Measurements from ENCODE around the gene CALHM6. TPM values are rescaled to one million over a fixed set of nuclear protein-coding genes. Genes with fewer than 3 reads are reported as not detected.

CALHM6 gene
- total RNA-seq, 1 donor, result 19.7 TPM

GRCh38 chr6:116452531-116452930 lies 8.6 kb upstream of the CALHM6 start:
- H3K4me3 ChIP-seq (ENCODE audit: low read length), result no peak overlapping the region
- peaks cover 37% of the 10 kb centered on the region for H3K4me1 ChIP-seq (ENCODE audit: insufficient read depth, low read length)
- H3K27me3 ChIP-seq (ENCODE audit: insufficient read depth, low read length), result no peaks in the 10 kb centered on the region
- H3K9me3 ChIP-seq (ENCODE audit: low read depth, low read length), result no peaks in the 10 kb centered on the region

- H3K9me3 ChIP-seq (ENCODE audit: low read depth, low read length), result no peaks in the 10 kb centered on the region
- H3K4me3 ChIP-seq (ENCODE audit: low read length), result no peak overlapping the region
- H3K4me1 ChIP-seq (ENCODE audit: insufficient read depth, low read length), result peaks cover 18% of the 10 kb centered on the region
- H3K27me3 ChIP-seq (ENCODE audit: insufficient read depth, low read length), result no peaks in the 10 kb centered on the region
Observed at GRCh38 chr6:116456106-116456505, 5.1 kb upstream of the CALHM6 start.

DNA sequence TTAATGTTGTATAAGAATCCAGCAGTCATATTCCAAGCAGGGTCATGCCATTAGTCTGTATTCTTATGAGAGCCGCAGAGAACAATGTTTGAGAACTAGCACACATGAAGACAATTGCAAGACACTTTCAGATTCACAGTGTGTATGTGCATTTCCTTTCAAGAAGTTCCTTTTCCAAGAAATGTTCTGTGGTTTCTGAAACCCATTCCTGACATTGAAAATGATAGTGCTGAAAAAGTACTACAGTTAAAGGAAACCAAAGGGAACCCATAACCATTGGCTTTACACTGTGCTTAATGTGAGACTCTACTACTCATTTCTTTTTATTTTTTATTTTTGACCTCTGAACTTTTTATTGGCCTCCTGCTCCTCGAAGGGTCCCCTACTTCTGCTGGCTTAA lies 4.2 kb upstream of the CALHM6 start:
- peaks cover 18% of the 10 kb centered on the region for H3K4me1 ChIP-seq (ENCODE audit: insufficient read depth, low read length)
- H3K4me3 ChIP-seq (ENCODE audit: low read length), result no peak overlapping the region
- H3K9me3 ChIP-seq (ENCODE audit: low read depth, low read length), result no peaks in the 10 kb centered on the region
- H3K27me3 ChIP-seq (ENCODE audit: insufficient read depth, low read length), result no peaks in the 10 kb centered on the region

- H3K9me3 ChIP-seq (ENCODE audit: low read depth, low read length), result no peaks in the 10 kb centered on the region
Observed at GRCh38 chr6:116458264-116458663, 2.9 kb upstream of the CALHM6 start.

DNA sequence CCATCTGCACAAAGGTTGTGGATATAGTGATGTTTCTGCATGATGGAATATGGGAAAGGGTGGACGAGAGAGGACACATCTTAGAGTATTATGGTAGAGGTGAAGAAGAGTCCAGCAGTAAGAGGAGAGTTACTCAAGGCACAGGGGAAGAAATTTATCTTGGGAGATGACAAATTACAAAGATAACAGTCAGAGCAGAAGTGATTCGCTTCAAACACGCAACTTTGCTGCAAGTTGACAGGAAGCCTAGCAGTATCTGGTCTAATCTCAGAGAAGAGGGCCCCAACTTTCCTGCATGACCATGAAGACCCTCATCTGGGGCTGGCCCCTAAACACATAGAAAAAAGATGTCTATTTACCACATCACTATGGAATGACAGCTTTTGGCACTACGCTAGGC lies 1.2 kb upstream of the CALHM6 start:
- peaks cover 42% of the 10 kb centered on the region for H3K4me1 ChIP-seq (ENCODE audit: insufficient read depth, low read length)
- no peak overlapping the region for H3K4me3 ChIP-seq (ENCODE audit: low read length)
- no peaks in the 10 kb centered on the region for H3K9me3 ChIP-seq (ENCODE audit: low read depth, low read length)
- H3K27me3 ChIP-seq (ENCODE audit: insufficient read depth, low read length), result no peaks in the 10 kb centered on the region

More at GRCh38 chr6:116458264-116458663, 2.9 kb upstream of the CALHM6 start:
- no peak overlapping the region for H3K4me3 ChIP-seq (ENCODE audit: low read length)
- no peaks in the 10 kb centered on the region for H3K27me3 ChIP-seq (ENCODE audit: insufficient read depth, low read length)
- H3K4me1 ChIP-seq (ENCODE audit: insufficient read depth, low read length), result peaks cover 28% of the 10 kb centered on the region

DNA sequence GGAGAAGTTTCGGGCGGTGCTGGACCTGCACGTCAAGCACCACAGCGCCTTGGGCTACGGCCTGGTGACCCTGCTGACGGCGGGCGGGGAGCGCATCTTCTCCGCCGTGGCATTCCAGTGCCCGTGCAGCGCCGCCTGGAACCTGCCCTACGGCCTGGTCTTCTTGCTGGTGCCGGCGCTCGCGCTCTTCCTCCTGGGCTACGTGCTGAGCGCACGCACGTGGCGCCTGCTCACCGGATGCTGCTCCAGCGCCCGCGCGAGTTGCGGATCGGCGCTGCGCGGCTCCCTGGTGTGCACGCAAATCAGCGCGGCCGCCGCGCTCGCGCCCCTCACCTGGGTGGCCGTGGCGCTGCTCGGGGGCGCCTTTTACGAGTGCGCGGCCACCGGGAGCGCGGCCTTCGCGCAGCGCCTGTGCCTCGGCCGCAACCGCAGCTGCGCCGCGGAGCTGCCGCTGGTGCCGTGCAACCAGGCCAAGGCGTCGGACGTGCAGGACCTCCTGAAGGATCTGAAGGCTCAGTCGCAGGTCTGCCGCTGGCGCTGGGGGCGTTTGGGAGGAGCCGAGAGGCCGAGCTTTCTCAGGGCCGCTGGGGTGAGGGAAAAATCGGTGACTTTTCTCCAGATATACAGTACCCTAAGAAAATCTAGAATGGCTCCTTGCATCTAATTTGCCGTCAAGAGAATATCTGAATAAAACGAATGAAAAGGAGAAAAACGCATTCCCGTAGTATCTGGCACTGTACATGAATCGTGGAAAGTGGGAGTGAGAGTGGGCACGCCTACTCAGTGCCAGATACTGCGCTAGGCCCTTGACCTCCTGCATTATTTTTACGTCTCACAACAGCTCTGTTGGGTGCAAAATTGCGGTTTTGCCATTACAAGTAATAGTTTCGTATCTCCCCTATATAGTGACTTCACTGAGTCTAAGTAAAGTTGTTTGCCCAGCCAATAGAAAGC lies 1.0 kb downstream of the CALHM6 start:
- Histone ChIP-seq H3K27me3 (ENCODE audit: insufficient read depth, low read length) (no peaks in the 10 kb centered on the region), H3K9me3 (ENCODE audit: low read depth, low read length) (no peaks in the 10 kb centered on the region), H3K4me1 (ENCODE audit: insufficient read depth, low read length) (peaks cover 48% of the 10 kb centered on the region), H3K4me3 (ENCODE audit: low read length) (peak overlapping the region; percentile 52)

- no peaks in the 10 kb centered on the region for H3K9me3 ChIP-seq (ENCODE audit: low read depth, low read length)
- H3K27me3 ChIP-seq (ENCODE audit: insufficient read depth, low read length), result no peaks in the 10 kb centered on the region
- peaks cover 48% of the 10 kb centered on the region for H3K4me1 ChIP-seq (ENCODE audit: insufficient read depth, low read length)
- H3K4me3 ChIP-seq (ENCODE audit: low read length), result no peak overlapping the region
Observed at GRCh38 chr6:116463301-116463700, 2.1 kb downstream of the CALHM6 start.

- Histone ChIP-seq H3K27me3 (ENCODE audit: insufficient read depth, low read length) (no peaks in the 10 kb centered on the region), H3K4me3 (ENCODE audit: low read length) (no peak overlapping the region), H3K4me1 (ENCODE audit: insufficient read depth, low read length) (peaks cover 48% of the 10 kb centered on the region), H3K9me3 (ENCODE audit: low read depth, low read length) (no peaks in the 10 kb centered on the region)
Observed at GRCh38 chr6:116465246-116465645, 4.1 kb downstream of the CALHM6 start.

DNA sequence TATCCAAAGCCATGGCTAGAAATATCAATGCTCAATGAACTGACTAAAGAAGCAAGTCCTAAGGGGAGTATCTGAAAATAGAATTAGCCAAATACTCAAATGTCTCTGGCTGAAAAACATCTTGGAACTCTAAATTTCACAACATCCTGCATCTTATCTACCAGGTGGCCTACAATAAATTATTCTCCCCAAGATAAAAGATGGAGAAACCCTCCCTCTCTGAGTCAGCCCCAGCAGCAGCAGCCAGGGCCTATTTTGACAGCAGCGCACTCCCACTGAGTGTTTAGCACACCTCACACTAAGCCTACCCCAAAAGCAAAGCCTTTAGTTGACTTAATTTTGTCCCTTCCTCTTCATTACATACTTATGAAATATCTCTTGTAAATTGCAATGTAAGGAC lies 5.9 kb downstream of the CALHM6 start:
- Histone ChIP-seq H3K4me3 (ENCODE audit: low read length) (no peak overlapping the region), H3K27me3 (ENCODE audit: insufficient read depth, low read length) (no peaks in the 10 kb centered on the region), H3K4me1 (ENCODE audit: insufficient read depth, low read length) (peaks cover 47% of the 10 kb centered on the region), H3K9me3 (ENCODE audit: low read depth, low read length) (no peaks in the 10 kb centered on the region)

GRCh38 chr6:116467514-116467913 lies 6.3 kb downstream of the CALHM6 start:
- Histone ChIP-seq H3K27me3 (ENCODE audit: insufficient read depth, low read length) (no peaks in the 10 kb centered on the region), H3K4me3 (ENCODE audit: low read length) (no peak overlapping the region), H3K9me3 (ENCODE audit: low read depth, low read length) (no peaks in the 10 kb centered on the region), H3K4me1 (ENCODE audit: insufficient read depth, low read length) (peaks cover 43% of the 10 kb centered on the region)

DNA sequence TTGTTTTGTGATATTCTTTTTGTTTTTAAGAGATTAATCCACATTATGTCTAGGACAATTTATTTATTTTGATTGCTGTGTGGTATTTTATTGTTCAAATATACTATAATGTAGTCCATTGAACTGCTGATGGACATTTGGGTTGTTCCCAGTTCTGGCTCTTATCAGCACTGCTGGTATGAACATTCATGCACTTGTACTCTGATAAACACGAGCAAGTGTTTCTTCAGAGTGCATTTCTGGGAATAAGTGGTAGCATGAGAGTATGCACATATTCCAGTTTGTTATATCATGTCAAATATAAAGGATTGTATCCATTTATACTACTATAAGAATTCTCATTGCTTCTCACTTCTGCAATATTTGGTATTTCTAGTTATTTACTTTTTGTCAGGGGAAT lies 7.1 kb downstream of the CALHM6 start:
- Histone ChIP-seq H3K9me3 (ENCODE audit: low read depth, low read length) (no peaks in the 10 kb centered on the region), H3K4me1 (ENCODE audit: insufficient read depth, low read length) (peaks cover 35% of the 10 kb centered on the region), H3K4me3 (ENCODE audit: low read length) (no peak overlapping the region), H3K27me3 (ENCODE audit: insufficient read depth, low read length) (no peaks in the 10 kb centered on the region)

DNA sequence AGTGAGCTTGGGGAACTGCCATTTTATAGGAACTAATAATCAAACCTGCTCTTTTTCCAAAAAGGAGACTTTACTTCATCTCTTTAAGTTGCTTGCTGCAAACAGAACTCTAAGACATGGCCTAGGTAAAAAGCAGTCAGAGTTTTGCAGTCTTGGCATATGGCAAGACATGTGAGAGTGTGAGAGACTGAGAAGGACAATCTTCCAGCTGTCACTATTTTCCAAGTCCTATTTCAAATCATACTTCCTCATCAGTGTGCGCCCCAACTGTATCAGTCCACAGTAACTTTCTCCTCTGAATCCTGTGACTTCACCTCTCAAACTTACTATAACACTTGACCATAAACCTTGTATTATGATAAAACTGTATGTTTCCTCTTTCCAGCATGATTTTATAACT lies 10.4 kb downstream of the CALHM6 start:
- H3K27me3 ChIP-seq (ENCODE audit: insufficient read depth, low read length), result no peaks in the 10 kb centered on the region
- H3K9me3 ChIP-seq (ENCODE audit: low read depth, low read length), result no peaks in the 10 kb centered on the region
- H3K4me3 ChIP-seq (ENCODE audit: low read length), result no peak overlapping the region
- H3K4me1 ChIP-seq (ENCODE audit: insufficient read depth, low read length), result peaks cover 39% of the 10 kb centered on the region

GRCh38 chr6:116472706-116473105 lies 11.5 kb downstream of the CALHM6 start:
- Histone ChIP-seq H3K4me3 (ENCODE audit: low read length) (no peak overlapping the region), H3K4me1 (ENCODE audit: insufficient read depth, low read length) (peaks cover 37% of the 10 kb centered on the region), H3K9me3 (ENCODE audit: low read depth, low read length) (no peaks in the 10 kb centered on the region), H3K27me3 (ENCODE audit: insufficient read depth, low read length) (no peaks in the 10 kb centered on the region)

DNA sequence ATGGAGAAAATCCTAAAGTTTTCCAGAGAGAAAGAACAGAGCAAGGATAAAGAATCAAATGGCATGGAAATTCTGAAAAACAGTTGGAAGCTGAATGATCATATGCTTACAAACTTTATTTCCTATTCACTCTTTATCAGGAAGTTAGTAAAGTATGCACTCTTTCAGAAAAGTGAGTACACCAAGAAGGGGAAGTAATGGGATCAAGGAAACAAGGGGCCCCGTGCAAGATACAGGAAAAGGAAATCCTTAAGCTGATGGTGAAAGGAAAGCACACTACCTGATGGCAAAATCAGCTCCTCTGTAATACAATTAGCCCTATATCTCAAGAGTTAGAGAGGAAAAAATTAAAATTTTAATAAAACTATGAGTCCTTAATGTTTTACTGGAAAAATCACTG lies 14.0 kb downstream of the CALHM6 start:
- H3K4me1 ChIP-seq (ENCODE audit: insufficient read depth, low read length), result peaks cover 37% of the 10 kb centered on the region
- H3K9me3 ChIP-seq (ENCODE audit: low read depth, low read length), result no peaks in the 10 kb centered on the region
- no peak overlapping the region for H3K4me3 ChIP-seq (ENCODE audit: low read length)
- no peaks in the 10 kb centered on the region for H3K27me3 ChIP-seq (ENCODE audit: insufficient read depth, low read length)

DNA sequence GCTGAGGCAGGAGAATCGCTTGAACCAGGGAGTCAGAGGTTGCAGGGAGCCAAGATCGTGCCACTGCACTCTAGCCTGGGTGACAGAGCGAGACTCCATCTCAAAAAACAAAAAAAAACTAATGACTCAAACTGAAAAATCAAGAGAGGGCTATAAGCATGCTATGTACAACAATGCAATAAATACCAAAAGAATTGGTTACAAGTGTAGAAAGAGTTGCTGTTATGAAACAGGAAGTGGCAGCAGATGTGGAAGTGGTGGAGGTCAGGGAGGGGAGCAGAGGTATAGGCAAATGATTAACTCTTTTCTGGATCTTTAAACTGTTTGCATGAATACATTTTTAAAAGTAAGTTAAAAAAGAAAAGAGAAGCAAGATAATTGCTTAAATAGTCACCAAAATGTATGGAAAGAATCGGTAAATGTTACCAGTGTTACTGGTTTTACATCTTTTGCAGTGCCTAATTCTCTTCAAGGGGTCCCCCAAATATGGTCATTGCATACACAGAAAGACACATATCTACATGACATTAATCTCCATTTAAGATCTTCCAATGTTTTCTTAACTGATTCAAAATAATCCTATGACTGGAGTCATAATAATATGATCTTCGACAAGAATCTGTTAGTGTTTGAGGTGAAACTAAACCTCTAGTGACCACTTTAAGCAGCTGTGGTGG lies 15.0 kb downstream of the CALHM6 start:
- H3K27me3 ChIP-seq (ENCODE audit: insufficient read depth, low read length), result no peaks in the 10 kb centered on the region
- no peaks in the 10 kb centered on the region for H3K9me3 ChIP-seq (ENCODE audit: low read depth, low read length)
- H3K4me3 ChIP-seq (ENCODE audit: low read length), result no peak overlapping the region
- peaks cover 35% of the 10 kb centered on the region for H3K4me1 ChIP-seq (ENCODE audit: insufficient read depth, low read length)
